ENCODE measurements around the gene IL21. TPM values are rescaled to one million over a fixed set of nuclear protein-coding genes. Genes with fewer than 3 reads are reported as not detected.
"Not testable (repeated sequence)": the region's sequence is repeated elsewhere in the genome, so short reads cannot be mapped to it uniquely, and the experiment has no call there.

The IL21 gene
- total RNA-seq (2014; rRNA removed; shearing (Covaris generic)), result not detected in 2 replicates

- DNase-seq (ENCODE audit: low read depth), result no peak
Observed at GRCh38 chr4:122621016-122621507, at the start of gene IL21. Gene IL21 (minus strand): TSS chr4:122621066. CDS start chr4:122621011, 55 bp downstream.

- DNase-seq (ENCODE audit: low read depth), result no peak
Observed at GRCh38 chr4:122669911-122670738, 49.3 kb upstream of the IL21 start.

- DNase-seq (ENCODE audit: low read depth), result peak; percentile 62
Observed at GRCh38 chr4:122668241-122668640, 47.4 kb upstream of the IL21 start.

- DNase-seq (ENCODE audit: low read depth), result peak; percentile 79
Observed at GRCh38 chr4:122666527-122667245, 45.8 kb upstream of the IL21 start.

- DNase-seq (ENCODE audit: low read depth), result no peak
Observed at GRCh38 chr4:122665161-122665929, 44.5 kb upstream of the IL21 start.

- no peak for DNase-seq (ENCODE audit: low read depth)
Observed at GRCh38 chr4:122663814-122664610, 43.1 kb upstream of the IL21 start.

- no peak for DNase-seq (ENCODE audit: low read depth)
Observed at GRCh38 chr4:122663291-122663690, 42.4 kb upstream of the IL21 start.

- DNase-seq (ENCODE audit: low read depth), result no peak
Observed at GRCh38 chr4:122662701-122663100, 41.8 kb upstream of the IL21 start.

- no peak for DNase-seq (ENCODE audit: low read depth)
Observed at GRCh38 chr4:122661176-122662160, 40.6 kb upstream of the IL21 start.

GRCh38 chr4:122658818-122659295, 38.0 kb upstream of the IL21 start:
- no peak for DNase-seq (ENCODE audit: low read depth)

GRCh38 chr4:122658377-122658776, 37.5 kb upstream of the IL21 start:
- DNase-seq (ENCODE audit: low read depth), result no peak

GRCh38 chr4:122657553-122657952, 36.7 kb upstream of the IL21 start:
- DNase-seq (ENCODE audit: low read depth), result no peak

GRCh38 chr4:122656583-122656982, 35.7 kb upstream of the IL21 start:
- not testable (repeated sequence) for DNase-seq (ENCODE audit: low read depth)

GRCh38 chr4:122652379-122652778, 31.5 kb upstream of the IL21 start:
- peak; percentile 35 for DNase-seq (ENCODE audit: low read depth)

GRCh38 chr4:122650148-122650547, 29.3 kb upstream of the IL21 start:
- DNase-seq (ENCODE audit: low read depth), result no peak

- no peak for DNase-seq (ENCODE audit: low read depth)
Observed at GRCh38 chr4:122647656-122648055, 26.8 kb upstream of the IL21 start.

- DNase-seq (ENCODE audit: low read depth), result no peak
Observed at GRCh38 chr4:122643257-122643656, 22.4 kb upstream of the IL21 start.

- DNase-seq (ENCODE audit: low read depth), result no peak
Observed at GRCh38 chr4:122639181-122639580, 18.3 kb upstream of the IL21 start.

- DNase-seq (ENCODE audit: low read depth), result no peak
Observed at GRCh38 chr4:122636697-122637096, 15.8 kb upstream of the IL21 start.

- DNase-seq (ENCODE audit: low read depth), result no peak
Observed at GRCh38 chr4:122635205-122635604, 14.3 kb upstream of the IL21 start.

Data from RPMI7951 (cell line).